Measurements from ENCODE around the gene LGALS4. TPM values are rescaled to one million over a fixed set of nuclear protein-coding genes. Genes with fewer than 3 reads are reported as not detected.

LGALS4 gene, protein sequence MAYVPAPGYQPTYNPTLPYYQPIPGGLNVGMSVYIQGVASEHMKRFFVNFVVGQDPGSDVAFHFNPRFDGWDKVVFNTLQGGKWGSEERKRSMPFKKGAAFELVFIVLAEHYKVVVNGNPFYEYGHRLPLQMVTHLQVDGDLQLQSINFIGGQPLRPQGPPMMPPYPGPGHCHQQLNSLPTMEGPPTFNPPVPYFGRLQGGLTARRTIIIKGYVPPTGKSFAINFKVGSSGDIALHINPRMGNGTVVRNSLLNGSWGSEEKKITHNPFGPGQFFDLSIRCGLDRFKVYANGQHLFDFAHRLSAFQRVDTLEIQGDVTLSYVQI
- not detected in 2 replicates for polyA plus RNA-seq

DNA sequence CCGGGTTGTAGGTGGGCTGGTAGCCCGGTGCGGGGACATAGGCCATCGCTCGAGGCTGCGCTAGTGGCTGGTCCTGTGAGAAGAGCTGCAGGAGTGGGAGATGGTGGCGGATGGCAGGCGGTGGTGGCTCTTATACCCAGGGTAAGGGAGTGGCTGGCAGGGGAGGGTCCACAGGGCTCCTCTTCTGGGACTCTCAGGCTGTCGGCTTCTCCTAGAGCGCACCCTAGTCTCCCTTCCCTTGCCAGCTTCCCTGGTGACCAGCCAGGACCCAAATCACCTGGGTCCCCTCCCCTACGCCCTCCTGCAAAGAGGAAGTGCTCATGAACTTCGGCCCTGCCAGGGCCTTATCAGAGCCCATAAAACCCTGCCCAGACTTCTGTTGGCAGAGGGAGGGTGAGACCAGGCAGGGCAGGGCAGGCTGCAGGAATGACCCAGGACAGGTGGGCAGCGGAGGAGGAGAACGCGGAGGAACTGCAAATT is at the start of gene LGALS4:
Gene LGALS4, minus strand, starts transcription at position 105 of the 480 bp plus-strand sequence. Its CDS starts 59 bp downstream, at position 46.

GRCh38 chr19:38849860-38850435 is 37.2 kb upstream of the LGALS4 start, which contains the start of gene HNRNPL:
Gene HNRNPL (minus strand): TSS chr19:38849986. CDS start chr19:38849966, 20 bp downstream.

GRCh38 chr19:38788478-38789243 is 24.1 kb downstream of the LGALS4 start, which contains the start of gene LGALS7B:
Gene LGALS7B (plus strand): TSS chr19:38789200. CDS start chr19:38789227, 27 bp downstream.

DNA sequence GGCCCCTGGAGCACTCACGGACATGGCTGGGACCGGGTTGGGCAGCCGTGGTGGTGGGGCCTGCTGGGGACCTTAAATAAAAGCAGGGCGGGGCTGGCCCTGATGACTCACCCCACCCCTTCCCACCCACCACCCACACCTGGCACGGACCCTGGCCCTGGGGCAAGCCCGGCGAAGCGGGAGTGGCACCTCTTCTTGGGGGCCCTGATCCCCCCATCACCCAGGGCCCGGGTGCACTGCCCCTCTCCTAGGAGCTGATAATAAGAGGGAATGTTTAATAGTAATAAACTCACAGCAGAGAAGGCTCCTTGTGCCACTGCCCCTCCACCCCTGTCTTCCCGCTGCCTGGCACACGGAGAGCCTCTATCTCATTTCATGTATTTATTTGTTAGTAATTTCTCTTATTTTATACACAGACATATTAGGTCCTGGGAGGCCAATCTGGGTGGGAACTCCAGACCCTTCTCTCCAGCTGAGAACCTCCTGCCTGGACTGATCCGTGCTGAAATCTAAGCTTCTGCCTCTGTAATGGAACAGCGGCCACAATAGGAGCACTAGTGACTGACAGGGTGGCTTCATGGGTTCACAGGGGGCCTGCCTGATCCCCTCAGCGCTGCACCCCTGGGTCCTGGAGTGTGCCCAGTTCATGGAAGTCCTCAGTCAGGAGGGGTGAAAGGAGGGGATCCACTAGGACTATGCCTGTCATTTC is 39.1 kb downstream of the LGALS4 start, which contains the start of gene LGALS7:
Gene LGALS7, minus strand, starts transcription at position 49 of the 709 bp plus-strand sequence. Its CDS starts 25 bp downstream, at position 24.

Other genes starting within 250 kb of the LGALS4 start
- gene MAP4K1, start 195.0 kb downstream of the LGALS4 start, polyA plus RNA-seq: not detected in 2 replicates
- gene EIF3K, start 193.8 kb downstream of the LGALS4 start, polyA plus RNA-seq: 469 and 501 TPM in 2 replicates
- gene ACTN4, start 165.3 kb downstream of the LGALS4 start, polyA plus RNA-seq: 1.1 and 2.8 TPM in 2 replicates
- 1.8 and 4.4 TPM in 2 replicates for gene CAPN12, start 68.5 kb downstream of the LGALS4 start, polyA plus RNA-seq
- not detected in 2 replicates for gene LGALS7, start 39.4 kb downstream of the LGALS4 start, polyA plus RNA-seq
- gene LGALS7B, start 23.7 kb downstream of the LGALS4 start, polyA plus RNA-seq: not detected in 2 replicates
- 63.8 and 112 TPM in 2 replicates for gene ECH1, start 18.8 kb upstream of the LGALS4 start, polyA plus RNA-seq
- gene HNRNPL, start 37.0 kb upstream of the LGALS4 start, polyA plus RNA-seq: 52.1 and 68.7 TPM in 2 replicates
- 0.39 TPM in 1 of 2 replicates, not detected in the other for gene RINL, start 65.3 kb upstream of the LGALS4 start, polyA plus RNA-seq
- 6.7 and 9.9 TPM in 2 replicates for gene SIRT2, start 86.7 kb upstream of the LGALS4 start, polyA plus RNA-seq
- 2.4 and 3.0 TPM in 2 replicates for gene NFKBIB, start 87.0 kb upstream of the LGALS4 start, polyA plus RNA-seq
- gene CCER2, start 99.2 kb upstream of the LGALS4 start, polyA plus RNA-seq: not detected in 2 replicates
- gene SARS2, start 117.8 kb upstream of the LGALS4 start, polyA plus RNA-seq: 10.6 and 17.0 TPM in 2 replicates
- gene MRPS12, start 118.0 kb upstream of the LGALS4 start, polyA plus RNA-seq: 22.1 and 35.8 TPM in 2 replicates
- gene FBXO17, start 162.8 kb upstream of the LGALS4 start, polyA plus RNA-seq: 1.7 and 2.7 TPM in 2 replicates
- 2.2 and 2.7 TPM in 2 replicates for gene FBXO27, start 219.6 kb upstream of the LGALS4 start, polyA plus RNA-seq